K562 (cell line): ENCODE measurements around the gene FAF2. TPM values are rescaled to one million over a fixed set of nuclear protein-coding genes. Genes with fewer than 3 reads are reported as not detected.

Experiments
- ATAC-seq: fragments of 200-7000 bp; cut with Tn5 transposase; 3 replicates; pipeline ENCODE4 v1.9.1; 2020; ENCODE audit warnings: moderate library complexity
- BruUV-seq: library from RNA; stranded (reverse); fragments of 400-500 nt; replicated peaks from 2 replicates; lab custom pipeline; 2021; lab: Mats Ljungman, UMichigan
- CTCF ChIA-PET: fragments of 300-600 bp; formaldehyde crosslinking; extraction: SDS; loops from one replicate; lab custom pipeline; 2021; ENCODE audit warnings: low intra/inter-chr PET ratio; lab: Yijun Ruan, JAX
- POLR2A ChIA-PET: fragments of 300-600, 350-650 bp; sonication (Branson Sonifier 250); formaldehyde crosslinking; extraction: SDS; loops from one replicate; lab custom pipeline; 2021; ENCODE audit warnings: antibody characterized with exemption, inconsistent platforms; lab: Yijun Ruan, JAX
- DNase-seq, 4 experiments: peaks; one replicate each; pipeline versions ENCODE4 v3.0.0 to v3.0.0-alpha.2; 2011 to 2018; ENCODE audit warnings: low spot score in 3 of 4, mixed read lengths in 3 of 4; ENCODE audit errors: extremely low read depth in 1 of 4
- FAIRE-seq: peaks from 2 replicates; lab custom pipeline; 2011; peaks lifted over from hg19 to GRCh38; lab: Jason Lieb, UNC
- H2AFZ ChIP-seq: 2 replicates; pipeline ENCODE4 v1.6.0; 2011; ENCODE audit warnings: low read depth, low read length, control low read depth, inconsistent platforms
- H3K27ac ChIP-seq: fragments of 200-600 bp; 3 replicates; pipeline ENCODE4 v1.8.0; 2011; ENCODE audit warnings: low read depth, mild to moderate bottlenecking, control low read depth, inconsistent platforms, low read length, moderate library complexity, mixed read lengths; ENCODE audit errors: extremely low read depth
- H3K27me3 ChIP-seq, 2 experiments: fragments of 300-600 bp in 1 of 2; 2 replicates in 1 of 2; 3 replicates in 1 of 2; pipeline versions ENCODE4 v1.6.0 to v1.8.0; 2011; ENCODE audit warnings: inconsistent platforms in 2 of 2, low read length in 2 of 2, mild to moderate bottlenecking in 1 of 2, mixed read lengths in 1 of 2, moderate library complexity in 1 of 2; ENCODE audit not compliant: control insufficient read depth in 2 of 2, insufficient read depth in 2 of 2
- H3K36me3 ChIP-seq: fragments of 300-600 bp; 3 replicates; pipeline ENCODE4 v1.8.0; 2011; ENCODE audit warnings: mild to moderate bottlenecking, low read length, inconsistent platforms; ENCODE audit not compliant: control insufficient read depth, insufficient read depth
- H3K4me1 ChIP-seq, 2 experiments: fragments of 200-600 bp in 1 of 2; replicated peaks in 1 of 2; 2 replicates in 1 of 2; 3 replicates in 1 of 2; pipeline versions ENCODE4 v1.5.1 to v1.8.0; 2011; ENCODE audit warnings: inconsistent platforms in 2 of 2, low read length in 2 of 2, mild to moderate bottlenecking in 1 of 2, mixed read lengths in 1 of 2, moderate library complexity in 1 of 2; ENCODE audit not compliant: control insufficient read depth in 2 of 2, insufficient read depth in 2 of 2
- H3K4me2 ChIP-seq: 2 replicates; pipeline ENCODE4 v1.6.1; 2011; ENCODE audit warnings: low read length, control low read depth, inconsistent platforms, mixed read lengths; ENCODE audit not compliant: insufficient read depth
- H3K4me3 ChIP-seq: fragments of 200-600 bp; sonication (generic), shearing (Covaris generic); 2 replicates; pipeline ENCODE4 v1.5.1; 2016; ENCODE audit warnings: control low read depth, inconsistent platforms
- H3K79me2 ChIP-seq: fragments of 200-600 bp; 3 replicates; pipeline ENCODE4 v1.8.0; 2011; ENCODE audit warnings: low read length, inconsistent platforms; ENCODE audit not compliant: control insufficient read depth, insufficient read depth
- H3K9ac ChIP-seq, 2 experiments: 2 replicates each; pipeline versions ENCODE4 v1.6.0 to v1.6.1; 2011; ENCODE audit warnings: low read depth in 2 of 2, low read length in 2 of 2, control low read depth in 1 of 2, inconsistent platforms in 1 of 2, mild to moderate bottlenecking in 1 of 2, mixed read lengths in 1 of 2; ENCODE audit not compliant: insufficient read depth in 1 of 2
- H3K9me1 ChIP-seq: one replicate; pipeline ENCODE4 v1.6.0; 2011; ENCODE audit warnings: inconsistent platforms, mild to moderate bottlenecking, low read length, moderate library complexity; ENCODE audit not compliant: control insufficient read depth, insufficient read depth
- H3K9me3 ChIP-seq: replicated peaks from 2 replicates; pipeline ENCODE4 v1.5.1; 2011; ENCODE audit warnings: low read depth, low read length, inconsistent platforms; ENCODE audit not compliant: control insufficient read depth, insufficient read depth
- H4K20me1 ChIP-seq: replicated peaks from 2 replicates; pipeline ENCODE4 v1.6.1; 2011; ENCODE audit warnings: low read length, inconsistent platforms, mixed read lengths; ENCODE audit not compliant: control insufficient read depth, insufficient read depth
- ATF1 ChIP-seq, 2 experiments: fragments of 450-650 bp in 1 of 2; IDR thresholded peaks; 2 replicates each; pipeline ENCODE4 v1.6.1; 2016; ENCODE audit warnings: missing compliant biosample characterization in 1 of 2, missing genetic modification characterization in 1 of 2
- BRD9 ChIP-seq: fragments of 450-650 bp; IDR thresholded peaks from 2 replicates; pipeline ENCODE4 v1.6.1; 2018; ENCODE audit warnings: low read depth; ENCODE audit not compliant: partially characterized antibody
- DIDO1 ChIP-seq: fragments of 450-650 bp; IDR thresholded peaks from 2 replicates; pipeline ENCODE4 v1.6.1; 2016; ENCODE audit warnings: low read depth, missing biosample characterization, missing genetic modification characterization
- DNMT1 ChIP-seq: fragments of 450-650 bp; IDR thresholded peaks from 2 replicates; pipeline ENCODE4 v1.6.1; 2016; ENCODE audit warnings: antibody characterized with exemption, mild to moderate bottlenecking
- KAT7 ChIP-seq: sonication (generic); formaldehyde crosslinking; IDR thresholded peaks from 2 replicates; pipeline ENCODE4 v1.8.0; 2022; ENCODE audit warnings: missing genetic modification reagents, mild to moderate bottlenecking, borderline replicate concordance
- NFIC ChIP-seq: fragments of 450-650 bp; IDR thresholded peaks from 2 replicates; pipeline ENCODE4 v1.6.1; 2017; ENCODE audit warnings: mild to moderate bottlenecking, inconsistent platforms
- PHB2 ChIP-seq: fragments of 450-650 bp; IDR thresholded peaks from 2 replicates; pipeline ENCODE4 v1.6.1; 2017; ENCODE audit warnings: low read depth
- POLR2G ChIP-seq: fragments of 200-400 bp; formaldehyde crosslinking; IDR thresholded peaks from 2 replicates; pipeline ENCODE4 v1.6.1; 2017; ENCODE audit warnings: low read depth, mild to moderate bottlenecking, antibody characterized with exemption, low read length, moderate library complexity
- ZNF263 ChIP-seq: sonication (generic); formaldehyde crosslinking; IDR thresholded peaks from 2 replicates; pipeline ENCODE4 v1.8.0; 2022; ENCODE audit warnings: mild to moderate bottlenecking, missing genetic modification reagents, borderline replicate concordance
- ZNF449 ChIP-seq: fragments of 250-450 bp; sonication (Bioruptor Pico); IDR thresholded peaks from 2 replicates; pipeline ENCODE4 v1.8.0; 2022; ENCODE audit warnings: moderate library complexity, mild to moderate bottlenecking, inconsistent platforms
- WGBS: fragments of 100-300 bp; shearing (Covaris generic); methylation state at CpG from one replicate; pipeline ENCODE4 v1.1.6; 2016; ENCODE audit warnings: low coverage, mixed read lengths; ENCODE audit not compliant: insufficient coverage; ENCODE audit errors: missing lambda C conversion rate; 5-methylcytosine and 5-hydroxymethylcytosine counted together
- in situ Hi-C: fragments of 300-500 bp; cut with MboI; formaldehyde crosslinking; loops from 4 replicates; pipeline ENCODE4 v1.15.0; 2018; ENCODE audit warnings: inconsistent platforms, mixed read lengths
- intact Hi-C: fragments of 100-400 bp; cut with micrococcal nuclease; formaldehyde crosslinking; loops from 2 replicates; pipeline ENCODE4 v1.14.2; 2022
- polyA plus RNA-seq, 8 experiments: library from polyadenylated mRNA; depleted of rRNA in 4 of 8; stranded (reverse) in 5 of 8; unstranded in 3 of 8; fragments of >200 nt; fragmentation: Nextera tagmentation in 2 of 8; fragmentation: Illumina TruSeq in 1 of 8; extraction: Ambion mirVana in 2 of 8; extraction: Trizol in 1 of 8; gene quantifications; 2 replicates each; pipeline versions ENCODE4 v1.2.1 to v1.2.3, GENCODE V29; 2011 to 2014; ENCODE audit warnings: inconsistent platforms in 1 of 8, missing spikeins in 1 of 8
- total RNA-seq, 7 experiments: library from RNA; depleted of rRNA in 6 of 7; stranded (reverse); fragments of >200 nt in 6 of 7; fragmentation: Illumina TruSeq in 2 of 7; extraction: Trizol in 2 of 7; gene quantifications; 2 replicates each; pipeline versions ENCODE4 v1.2.1 to v1.2.3, GENCODE V29; 2011 to 2021; ENCODE audit warnings: low replicate concordance in 1 of 7
- TF ChIP-seq, protein P1 (sequence below): sonication (generic); formaldehyde crosslinking; IDR thresholded peaks from 2 replicates; pipeline ENCODE4 v1.8.1; 2022; ENCODE audit warnings: missing genetic modification reagents

FAF2 gene
- total and polyA plus RNA-seq, 9 of the 15 experiments (the other 6 are each of a cell fraction or from before 2014, with no cell fraction given) = 25.0 to 44.6 (median 36.1) TPM

GRCh38 chr5:176521699-176522263 lies 73.6 kb downstream of the FAF2 start (continued):
- TF ChIP-seq KAT7 (CRISPR knock-in tag) (no peak), ZNF263 (no peak), DIDO1 (no peak), BRD9 (no peak)

DNA sequence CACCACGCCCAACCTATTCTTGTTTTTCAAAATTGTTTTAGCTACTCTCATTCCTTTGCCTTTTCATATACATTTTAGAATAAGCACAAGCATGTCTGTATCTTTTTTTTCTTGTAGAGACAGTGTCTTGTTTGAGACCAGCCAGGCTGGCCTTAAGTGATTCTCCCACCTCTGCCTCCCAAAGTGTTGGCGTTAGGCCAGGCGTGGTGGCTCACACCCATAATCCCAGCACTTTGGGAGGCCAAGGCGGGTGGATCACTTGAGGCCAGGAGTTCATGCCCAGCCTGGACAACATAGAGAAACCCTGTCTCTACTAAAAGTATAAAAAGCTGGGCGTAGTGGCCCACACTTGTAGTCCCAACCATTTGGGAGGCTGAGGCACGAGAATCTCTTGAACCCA lies 76.0 kb downstream of the FAF2 start:
- TF ChIP-seq NFIC = peak; percentile 74
- TF ChIP-seq ATF1 (CRISPR knock-in tag; IDR thresholded peaks at IDR 0.05) = no peak
- TF ChIP-seq ATF1 (tag; IDR thresholded peaks at IDR 0.05) = no peak
- no peak for TF ChIP-seq ZNF449 (CRISPR knock-in tag)
- no peak for TF ChIP-seq POLR2G
- no peak for TF ChIP-seq PHB2
- TF ChIP-seq, protein P1, sequence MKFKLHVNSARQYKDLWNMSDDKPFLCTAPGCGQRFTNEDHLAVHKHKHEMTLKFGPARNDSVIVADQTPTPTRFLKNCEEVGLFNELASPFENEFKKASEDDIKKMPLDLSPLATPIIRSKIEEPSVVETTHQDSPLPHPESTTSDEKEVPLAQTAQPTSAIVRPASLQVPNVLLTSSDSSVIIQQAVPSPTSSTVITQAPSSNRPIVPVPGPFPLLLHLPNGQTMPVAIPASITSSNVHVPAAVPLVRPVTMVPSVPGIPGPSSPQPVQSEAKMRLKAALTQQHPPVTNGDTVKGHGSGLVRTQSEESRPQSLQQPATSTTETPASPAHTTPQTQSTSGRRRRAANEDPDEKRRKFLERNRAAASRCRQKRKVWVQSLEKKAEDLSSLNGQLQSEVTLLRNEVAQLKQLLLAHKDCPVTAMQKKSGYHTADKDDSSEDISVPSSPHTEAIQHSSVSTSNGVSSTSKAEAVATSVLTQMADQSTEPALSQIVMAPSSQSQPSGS (CRISPR knock-in tag) = no peak
- no peak for TF ChIP-seq DNMT1
- POLR2A ChIA-PET = interaction anchor here (0.8 to 5.8 kb wide), 3 partner anchors 9 to 17 kb away, joined by 4 to 39 read pairs (median 5); partner anchors contain the start of gene RNF44
- Histone ChIP-seq H2AFZ (no peak overlapping the region), H4K20me1 (no peaks in the 10 kb centered on the region), H3K9me3 (no peaks in the 10 kb centered on the region), H3K27ac (no peak overlapping the region), H3K4me3 (no peak overlapping the region), H3K9ac (no peak overlapping the region), H3K79me2 (no peaks in the 10 kb centered on the region), H3K9me1 (no peaks in the 10 kb centered on the region), H3K27me3 (peaks cover 11 to 20% of the 10 kb centered on the region in 2 experiments; a peak in 3 of 5 replicates), H3K36me3 (peaks cover 20% of the 10 kb centered on the region; the same call in 1 of the 3 replicates), H3K4me1 (peaks cover 0 to 13% of the 10 kb centered on the region in 2 experiments; a peak in 2 of 5 replicates), H3K4me2 (no peak overlapping the region)
- 65% methylated on average over 6 of the region's 6 CpGs for WGBS
- CTCF ChIA-PET = no interaction called here
- no peak for ATAC-seq
- no TSS peak for BruUV-seq
- FAIRE-seq = no peak
- intact Hi-C loops (no loop called here), in situ Hi-C loops (no loop called here)
- DNase-seq = no peak
